ENCODE data around the gene PTPN12.

DNA sequence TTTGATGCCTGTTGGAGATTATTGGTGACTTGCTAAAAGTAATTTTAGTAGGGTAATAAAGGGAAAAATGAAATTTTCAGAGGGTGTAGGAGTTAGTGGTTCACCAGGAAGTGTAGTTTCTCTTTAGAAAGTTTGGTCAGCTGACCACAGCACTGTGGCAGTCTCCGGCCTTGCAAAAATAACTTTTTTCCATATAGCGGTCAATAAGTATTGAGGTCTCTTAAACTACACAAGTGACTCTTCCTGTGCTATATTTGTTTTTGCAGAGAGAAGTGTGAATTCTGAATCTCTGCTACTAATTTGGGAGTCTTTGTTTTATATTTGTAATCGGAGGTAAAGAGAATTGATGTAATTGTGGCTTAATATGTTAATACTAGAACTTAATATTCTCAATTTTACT, 24.3 kb downstream of the PTPN12 start:
- TF ChIP-seq POLR2AphosphoS5 (IDR thresholded peaks at IDR 0.05; ENCODE audit: low read depth, low read length) (no peak), POLR2A (IDR thresholded peaks at IDR 0.05; ENCODE audit: low read depth, low read length) (no peak), TAF1 (IDR thresholded peaks at IDR 0.05; ENCODE audit: borderline replicate concordance, low read depth, low read length) (no peak)
